IPS-15b (cell line): ENCODE results near the gene KRT35.
"Not testable (repeated sequence)": the region's sequence is repeated elsewhere in the genome, so short reads cannot be mapped to it uniquely, and the experiment has no call there.

ENCODE experiments used
- H3K27me3 ChIP-seq: one replicate; pipeline ENCODE4 v1.6.1; 2013; ENCODE audit warnings: low read length; ENCODE audit not compliant: control insufficient read depth, insufficient read depth
- H3K36me3 ChIP-seq: one replicate; pipeline ENCODE4 v1.6.1; 2013; ENCODE audit warnings: low read length; ENCODE audit not compliant: control insufficient read depth, insufficient read depth
- H3K4me1 ChIP-seq: one replicate; pipeline ENCODE4 v1.6.1; 2013; ENCODE audit warnings: mild to moderate bottlenecking, low read length; ENCODE audit not compliant: control insufficient read depth, insufficient read depth
- H3K4me3 ChIP-seq: one replicate; pipeline ENCODE4 v1.5.1; 2013; ENCODE audit warnings: low read depth, low read length
- H3K9ac ChIP-seq: one replicate; pipeline ENCODE4 v1.6.1; 2013; ENCODE audit warnings: low read depth, mild to moderate bottlenecking, low read length
- H3K9me3 ChIP-seq: one replicate; pipeline ENCODE4 v1.6.1; 2013; ENCODE audit warnings: mild to moderate bottlenecking, low read length; ENCODE audit not compliant: control insufficient read depth, insufficient read depth

KRT35 gene

GRCh38 chr17:41442739-41443138, 38.2 kb downstream of the KRT35 start:
- H3K36me3 ChIP-seq: no peaks in the 10 kb centered on the region
- H3K9me3 ChIP-seq: no peaks in the 10 kb centered on the region
- no peaks in the 10 kb centered on the region for H3K27me3 ChIP-seq
- H3K4me3 ChIP-seq: no peak overlapping the region
- no peak overlapping the region for H3K9ac ChIP-seq
- H3K4me1 ChIP-seq: no peaks in the 10 kb centered on the region

- H3K27me3 ChIP-seq: no peaks in the 10 kb centered on the region
- no peaks in the 10 kb centered on the region for H3K9me3 ChIP-seq
These were observed 40.4 kb downstream of the KRT35 start, which contains the start of gene KRT38 for GRCh38 chr17:41440531-41441033. KRT38 (minus strand) TSS chr17:41440983; CDS start chr17:41440921, 62 bp downstream.

GRCh38 chr17:41439375-41439774, 41.6 kb downstream of the KRT35 start:
- Histone ChIP-seq H3K36me3 (no peaks in the 10 kb centered on the region), H3K9me3 (no peaks in the 10 kb centered on the region), H3K4me1 (no peaks in the 10 kb centered on the region)

More at GRCh38 chr17:41440531-41441033, 40.4 kb downstream of the KRT35 start, which contains the start of gene KRT38:
- Histone ChIP-seq H3K9ac (no peak within 1 kb of the TSS), H3K4me1 (no peaks in the 10 kb centered on the region), H3K36me3 (no peaks in the 10 kb centered on the region), H3K4me3 (no peak within 1 kb of the TSS)

GRCh38 chr17:41437769-41438168, 43.2 kb downstream of the KRT35 start:
- H3K9me3 ChIP-seq: no peaks in the 10 kb centered on the region
- H3K27me3 ChIP-seq: no peaks in the 10 kb centered on the region
- no peak overlapping the region for H3K4me3 ChIP-seq
- H3K9ac ChIP-seq: no peak overlapping the region
- no peaks in the 10 kb centered on the region for H3K36me3 ChIP-seq
- no peaks in the 10 kb centered on the region for H3K4me1 ChIP-seq

More at GRCh38 chr17:41439375-41439774, 41.6 kb downstream of the KRT35 start:
- Histone ChIP-seq H3K9ac (no peak overlapping the region), H3K4me3 (no peak overlapping the region), H3K27me3 (no peaks in the 10 kb centered on the region)

- Histone ChIP-seq H3K9me3 (no peaks in the 10 kb centered on the region), H3K36me3 (no peaks in the 10 kb centered on the region), H3K27me3 (no peaks in the 10 kb centered on the region), H3K4me3 (no peak overlapping the region), H3K4me1 (no peaks in the 10 kb centered on the region), H3K9ac (no peak overlapping the region)
These were observed 43.7 kb downstream of the KRT35 start for GRCh38 chr17:41437254-41437653.

- H3K27me3 ChIP-seq: no peaks in the 10 kb centered on the region
- H3K9me3 ChIP-seq: no peaks in the 10 kb centered on the region
- no peaks in the 10 kb centered on the region for H3K36me3 ChIP-seq
- H3K9ac ChIP-seq: no peak overlapping the region
- H3K4me3 ChIP-seq: no peak overlapping the region
- no peaks in the 10 kb centered on the region for H3K4me1 ChIP-seq
These were observed 46.5 kb downstream of the KRT35 start for GRCh38 chr17:41434415-41434814.

- Histone ChIP-seq H3K4me3 (no peak overlapping the region), H3K27me3 (no peaks in the 10 kb centered on the region), H3K4me1 (no peaks in the 10 kb centered on the region), H3K9ac (no peak overlapping the region), H3K9me3 (no peaks in the 10 kb centered on the region), H3K36me3 (no peaks in the 10 kb centered on the region)
These were observed 46.9 kb downstream of the KRT35 start for GRCh38 chr17:41434005-41434404.

GRCh38 chr17:41433586-41433985, 47.4 kb downstream of the KRT35 start:
- Histone ChIP-seq H3K4me3 (no peak overlapping the region), H3K9ac (no peak overlapping the region), H3K9me3 (no peaks in the 10 kb centered on the region), H3K4me1 (no peaks in the 10 kb centered on the region), H3K36me3 (no peaks in the 10 kb centered on the region), H3K27me3 (no peaks in the 10 kb centered on the region)

GRCh38 chr17:41430376-41430775, 50.6 kb downstream of the KRT35 start:
- H3K9me3 ChIP-seq, H3K36me3 ChIP-seq, H3K4me1 ChIP-seq, H3K4me3 ChIP-seq, H3K27me3 ChIP-seq, H3K9ac ChIP-seq: not testable (repeated sequence)

- H3K9ac ChIP-seq: no peak overlapping the region
- no peaks in the 10 kb centered on the region for H3K27me3 ChIP-seq
- H3K9me3 ChIP-seq: no peaks in the 10 kb centered on the region
- no peak overlapping the region for H3K4me3 ChIP-seq
- no peaks in the 10 kb centered on the region for H3K36me3 ChIP-seq
- no peaks in the 10 kb centered on the region for H3K4me1 ChIP-seq
These were observed 51.3 kb downstream of the KRT35 start for GRCh38 chr17:41429667-41430066.

GRCh38 chr17:41428591-41429291, 52.2 kb downstream of the KRT35 start:
- Histone ChIP-seq H3K9ac (no peak overlapping the region), H3K36me3 (no peaks in the 10 kb centered on the region), H3K27me3 (no peaks in the 10 kb centered on the region)

More at GRCh38 chr17:41428591-41429291, 52.2 kb downstream of the KRT35 start:
- H3K4me1 ChIP-seq: no peaks in the 10 kb centered on the region
- no peak overlapping the region for H3K4me3 ChIP-seq
- no peaks in the 10 kb centered on the region for H3K9me3 ChIP-seq
